Glutamatergic neuron (in vitro differentiated cells): ENCODE results near the gene UPK3BL2. TPM values are rescaled to one million over a fixed set of nuclear protein-coding genes. Genes with fewer than 3 reads are reported as not detected.
"Not testable (repeated sequence)": the region's sequence is repeated elsewhere in the genome, so short reads cannot be mapped to it uniquely, and the experiment has no call there.

Source experiments
- DNase-seq: peaks from one replicate; pipeline ENCODE4 v3.0.0; 2022
- H3K27ac Mint-ChIP-seq: one replicate; pipeline ENCODE4 v1.8.0; 2020; ENCODE audit warnings: mild to moderate bottlenecking, mixed read lengths, inconsistent platforms; ENCODE audit not compliant: unreplicated experiment
- H3K27me3 Mint-ChIP-seq: one replicate; pipeline ENCODE4 v1.8.0; 2020; ENCODE audit warnings: mild to moderate bottlenecking, moderate library complexity, mixed read lengths, inconsistent platforms; ENCODE audit not compliant: unreplicated experiment
- H3K36me3 Mint-ChIP-seq: one replicate; pipeline ENCODE4 v1.8.0; 2020; ENCODE audit warnings: mild to moderate bottlenecking, mixed read lengths, inconsistent platforms; ENCODE audit not compliant: unreplicated experiment
- H3K4me1 Mint-ChIP-seq: one replicate; pipeline ENCODE4 v1.8.0; 2020; ENCODE audit warnings: mild to moderate bottlenecking, low read depth, mixed read lengths, inconsistent platforms; ENCODE audit not compliant: unreplicated experiment
- H3K4me3 Mint-ChIP-seq: one replicate; pipeline ENCODE4 v1.8.0; 2020; ENCODE audit warnings: mild to moderate bottlenecking, mixed read lengths, inconsistent platforms; ENCODE audit not compliant: unreplicated experiment
- H3K9me3 Mint-ChIP-seq: one replicate; pipeline ENCODE4 v1.8.0; 2020; ENCODE audit warnings: mild to moderate bottlenecking, moderate library complexity, mixed read lengths, inconsistent platforms; ENCODE audit not compliant: unreplicated experiment
- CTCF ChIP-seq: fragments of 200-600 bp; sonication (generic); IDR thresholded peaks from one replicate; pipeline ENCODE4 v1.5.0; 2021; ENCODE audit not compliant: partially characterized antibody, unreplicated experiment
- total RNA-seq: library from RNA; stranded (reverse); fragmentation: NEBNext Ultra II Directional; extraction: Animal tissue kit (Norgen Biotek cat#: 25700); gene quantifications from one replicate; pipeline ENCODE4 v1.2.1, GENCODE V29; 2021; ENCODE audit not compliant: unreplicated experiment

Gene UPK3BL2
- total RNA-seq, 1 donor from 2014 or later: 11.4 TPM

GRCh38 chr7:102572261-102573239, 29.1 kb upstream of the UPK3BL2 start, which contains the start of gene POLR2J3:
Gene POLR2J3, minus strand, starts transcription at chr7:102572583. Its CDS starts 62 bp downstream, at chr7:102572521.
- Mint-ChIP-seq H3K27ac (peak within 1 kb of the TSS; percentile 52), H3K4me3 (peak within 1 kb of the TSS; percentile 83)
- peak; percentile 93 for DNase-seq
- not testable (repeated sequence) for H3K9me3 Mint-ChIP-seq, H3K27me3 Mint-ChIP-seq, H3K4me1 Mint-ChIP-seq, H3K36me3 Mint-ChIP-seq
- peak; percentile 54 for TF ChIP-seq CTCF

GRCh38 chr7:102568620-102569019, 25.1 kb upstream of the UPK3BL2 start:
- not testable (repeated sequence) for H3K4me1 Mint-ChIP-seq, H3K4me3 Mint-ChIP-seq, H3K36me3 Mint-ChIP-seq, H3K9me3 Mint-ChIP-seq, H3K27ac Mint-ChIP-seq, H3K27me3 Mint-ChIP-seq
- peak; percentile 1 for DNase-seq

GRCh38 chr7:102550808-102551422, 7.4 kb upstream of the UPK3BL2 start, which contains the start of gene SPDYE2:
Gene SPDYE2, plus strand, starts transcription at chr7:102551226. Its CDS starts 2,030 bp downstream, at chr7:102553256.
- not testable (repeated sequence) for H3K27ac Mint-ChIP-seq, H3K4me3 Mint-ChIP-seq, H3K27me3 Mint-ChIP-seq

GRCh38 chr7:102546353-102546752, 2.9 kb upstream of the UPK3BL2 start:
- DNase-seq, H3K27me3 Mint-ChIP-seq, H3K4me1 Mint-ChIP-seq, H3K36me3 Mint-ChIP-seq, H3K4me3 Mint-ChIP-seq, H3K9me3 Mint-ChIP-seq, H3K27ac Mint-ChIP-seq: not testable (repeated sequence)

More at GRCh38 chr7:102550808-102551422, 7.4 kb upstream of the UPK3BL2 start, which contains the start of gene SPDYE2:
- not testable (repeated sequence) for DNase-seq, H3K4me1 Mint-ChIP-seq, H3K9me3 Mint-ChIP-seq, H3K36me3 Mint-ChIP-seq

- H3K27me3 Mint-ChIP-seq, H3K4me3 Mint-ChIP-seq, H3K27ac Mint-ChIP-seq, H3K4me1 Mint-ChIP-seq, H3K9me3 Mint-ChIP-seq, DNase-seq, H3K36me3 Mint-ChIP-seq: not testable (repeated sequence)
Observed at GRCh38 chr7:102545288-102545687, 1.8 kb upstream of the UPK3BL2 start.

- not testable (repeated sequence) for H3K27ac Mint-ChIP-seq, H3K36me3 Mint-ChIP-seq, H3K4me3 Mint-ChIP-seq, H3K4me1 Mint-ChIP-seq, H3K27me3 Mint-ChIP-seq, DNase-seq, H3K9me3 Mint-ChIP-seq
Observed at GRCh38 chr7:102544372-102544771, 876 bp upstream of the UPK3BL2 start.

GRCh38 chr7:102542771-102543170, 725 bp downstream of the UPK3BL2 start:
- not testable (repeated sequence) for H3K4me1 Mint-ChIP-seq, DNase-seq, H3K27ac Mint-ChIP-seq, H3K27me3 Mint-ChIP-seq, H3K4me3 Mint-ChIP-seq, H3K36me3 Mint-ChIP-seq, H3K9me3 Mint-ChIP-seq

- not testable (repeated sequence) for H3K27me3 Mint-ChIP-seq, H3K4me3 Mint-ChIP-seq, H3K36me3 Mint-ChIP-seq, DNase-seq, H3K9me3 Mint-ChIP-seq, H3K4me1 Mint-ChIP-seq, H3K27ac Mint-ChIP-seq
Observed at GRCh38 chr7:102542083-102542482, 1.4 kb downstream of the UPK3BL2 start.

- not testable (repeated sequence) for H3K36me3 Mint-ChIP-seq, H3K27me3 Mint-ChIP-seq, DNase-seq, H3K4me3 Mint-ChIP-seq, H3K9me3 Mint-ChIP-seq, H3K4me1 Mint-ChIP-seq, H3K27ac Mint-ChIP-seq
Observed at GRCh38 chr7:102540604-102541003, 2.9 kb downstream of the UPK3BL2 start.

- not testable (repeated sequence) for DNase-seq, H3K27me3 Mint-ChIP-seq, H3K36me3 Mint-ChIP-seq, H3K4me3 Mint-ChIP-seq, H3K27ac Mint-ChIP-seq, H3K4me1 Mint-ChIP-seq, H3K9me3 Mint-ChIP-seq
Observed at GRCh38 chr7:102535062-102535615, 8.4 kb downstream of the UPK3BL2 start.

GRCh38 chr7:102532127-102532526, 11.4 kb downstream of the UPK3BL2 start:
- not testable (repeated sequence) for H3K4me3 Mint-ChIP-seq, H3K36me3 Mint-ChIP-seq, H3K9me3 Mint-ChIP-seq, H3K27ac Mint-ChIP-seq, DNase-seq, H3K27me3 Mint-ChIP-seq, H3K4me1 Mint-ChIP-seq
